ENCODE measurements around the gene PI4KA.

DNA sequence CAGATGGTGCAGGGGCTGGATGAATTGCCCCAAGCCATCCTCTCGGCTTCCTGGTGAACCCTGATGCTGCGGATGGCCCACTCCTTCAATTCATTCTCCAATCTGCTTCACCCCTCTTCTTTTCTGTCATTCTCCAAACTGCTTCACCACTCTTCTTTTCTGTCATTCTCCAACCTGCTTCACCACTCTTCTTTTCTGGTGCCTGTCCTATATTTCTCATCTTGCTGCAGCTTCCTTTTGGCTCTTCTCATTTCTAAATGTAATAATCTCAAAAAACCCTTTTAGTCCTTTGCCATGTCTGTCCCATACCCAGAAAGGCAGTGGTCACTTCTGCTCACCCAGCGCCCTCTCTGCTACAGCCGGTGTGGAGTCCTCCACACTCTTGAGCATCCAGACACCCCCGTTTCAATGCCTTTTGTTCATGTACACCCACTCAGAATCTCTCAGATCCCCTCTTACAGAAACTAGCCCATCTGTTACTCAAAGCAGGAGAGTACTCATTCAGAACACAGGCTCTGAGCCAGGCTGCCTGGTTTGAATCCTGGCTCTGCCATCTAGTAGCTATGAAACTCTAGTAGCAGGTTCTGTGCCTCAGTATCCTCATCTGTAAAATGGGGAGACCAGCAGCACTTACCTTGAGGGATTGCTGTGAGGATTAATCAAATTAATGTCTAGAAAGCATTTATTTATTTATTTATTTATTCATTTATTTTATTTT is 69.8 kb downstream of the PI4KA start:
- TF ChIP-seq, protein P1, sequence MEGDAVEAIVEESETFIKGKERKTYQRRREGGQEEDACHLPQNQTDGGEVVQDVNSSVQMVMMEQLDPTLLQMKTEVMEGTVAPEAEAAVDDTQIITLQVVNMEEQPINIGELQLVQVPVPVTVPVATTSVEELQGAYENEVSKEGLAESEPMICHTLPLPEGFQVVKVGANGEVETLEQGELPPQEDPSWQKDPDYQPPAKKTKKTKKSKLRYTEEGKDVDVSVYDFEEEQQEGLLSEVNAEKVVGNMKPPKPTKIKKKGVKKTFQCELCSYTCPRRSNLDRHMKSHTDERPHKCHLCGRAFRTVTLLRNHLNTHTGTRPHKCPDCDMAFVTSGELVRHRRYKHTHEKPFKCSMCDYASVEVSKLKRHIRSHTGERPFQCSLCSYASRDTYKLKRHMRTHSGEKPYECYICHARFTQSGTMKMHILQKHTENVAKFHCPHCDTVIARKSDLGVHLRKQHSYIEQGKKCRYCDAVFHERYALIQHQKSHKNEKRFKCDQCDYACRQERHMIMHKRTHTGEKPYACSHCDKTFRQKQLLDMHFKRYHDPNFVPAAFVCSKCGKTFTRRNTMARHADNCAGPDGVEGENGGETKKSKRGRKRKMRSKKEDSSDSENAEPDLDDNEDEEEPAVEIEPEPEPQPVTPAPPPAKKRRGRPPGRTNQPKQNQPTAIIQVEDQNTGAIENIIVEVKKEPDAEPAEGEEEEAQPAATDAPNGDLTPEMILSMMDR (IDR thresholded peaks at IDR 0.05) = no peak
- no peak for TF ChIP-seq POLR2A (IDR thresholded peaks at IDR 0.05)

Data from body of pancreas (tissue), 4 donors.